A375 (cell line): ENCODE measurements around the gene NAA11. TPM values are rescaled to one million over a fixed set of nuclear protein-coding genes. Genes with fewer than 3 reads are reported as not detected.

Experiments
- total RNA-seq: library from RNA; depleted of rRNA; stranded (reverse); fragments of >200 nt; shearing (Covaris generic); gene quantifications from 2 replicates; pipeline ENCODE4 v1.2.3, GENCODE V29; 2014; rRNA removed

The NAA11 gene
- 48.1 and 52.4 TPM in 2 replicates for total RNA-seq

GRCh38 chr4:79325864-79326328 lies at the start of gene NAA11:
TSS of gene NAA11 (minus strand) at chr4:79326061. CDS start at chr4:79325877, 184 bp downstream.

Other genes with a start within 250 kb of the NAA11 start
- not detected in 2 replicates for gene GK2, start 82.2 kb upstream of the NAA11 start, total RNA-seq